GM10266 (cell line): ENCODE measurements around the gene AP1M1.

ENCODE experiments used
- DNase-seq: peaks from one replicate; pipeline ENCODE4 v3.0.0; 2012; ENCODE audit errors: extremely low spot score
- CTCF ChIP-seq: IDR thresholded peaks from 2 replicates; pipeline ENCODE4 v1.5.1; 2012; ENCODE audit warnings: mild to moderate bottlenecking, low read depth; ENCODE audit not compliant: control insufficient read depth, insufficient read depth; ENCODE audit errors: missing control alignments

The AP1M1 gene

GRCh38 chr19:16233081-16233776, 35.5 kb downstream of the AP1M1 start:
- no peak for DNase-seq
- no peak for TF ChIP-seq CTCF

GRCh38 chr19:16233836-16234551, 36.3 kb downstream of the AP1M1 start:
- DNase-seq = no peak
- TF ChIP-seq CTCF = no peak

- no peak for TF ChIP-seq CTCF
- DNase-seq = no peak
Observed at GRCh38 chr19:16234552-16235445, 37.1 kb downstream of the AP1M1 start.

GRCh38 chr19:16235811-16236652, 38.3 kb downstream of the AP1M1 start:
- no peak for DNase-seq
- no peak for TF ChIP-seq CTCF

- no peak for DNase-seq
- no peak for TF ChIP-seq CTCF
Observed at GRCh38 chr19:16244091-16244490, 46.4 kb downstream of the AP1M1 start.

- peak; percentile 95 for TF ChIP-seq CTCF
- DNase-seq = peak; percentile 89
Observed at GRCh38 chr19:16247353-16248182, 49.9 kb downstream of the AP1M1 start.
